GM19193 (cell line): Measurements from ENCODE around the gene LTO1.
A peak's percentile ranks its signal among the peaks of the same experiment; 100 is the strongest.

Experiments used
- POLR2A ChIP-seq: IDR thresholded peaks from 4 replicates; pipeline ENCODE4 v1.6.1; 2011; ENCODE audit not compliant: insufficient read depth, insufficient read length; ENCODE audit errors: extremely low read depth

Gene LTO1

GRCh38 chr11:69640995-69641581, 34.1 kb downstream of the LTO1 start, which contains the start of gene CCND1:
Gene CCND1 (plus strand): TSS chr11:69641156. CDS start chr11:69641314, 158 bp downstream.
- peak; percentile 50 for TF ChIP-seq POLR2A

GRCh38 chr11:69640260-69640994, 34.7 kb downstream of the LTO1 start:
- TF ChIP-seq POLR2A, result no peak

- no peak for TF ChIP-seq POLR2A
Observed at GRCh38 chr11:69639831-69640230, 35.3 kb downstream of the LTO1 start.

- no peak for TF ChIP-seq POLR2A
Observed at GRCh38 chr11:69638941-69639681, 36.0 kb downstream of the LTO1 start.

GRCh38 chr11:69637941-69638871, 36.9 kb downstream of the LTO1 start:
- no peak for TF ChIP-seq POLR2A

GRCh38 chr11:69637198-69637940, 37.8 kb downstream of the LTO1 start:
- TF ChIP-seq POLR2A, result no peak

GRCh38 chr11:69636512-69637197, 38.5 kb downstream of the LTO1 start:
- no peak for TF ChIP-seq POLR2A

- no peak for TF ChIP-seq POLR2A
Observed at GRCh38 chr11:69635804-69636511, 39.2 kb downstream of the LTO1 start.

- no peak for TF ChIP-seq POLR2A
Observed at GRCh38 chr11:69635195-69635594, 40.0 kb downstream of the LTO1 start.

GRCh38 chr11:69634590-69634989, 40.6 kb downstream of the LTO1 start:
- TF ChIP-seq POLR2A, result no peak

- TF ChIP-seq POLR2A, result no peak
Observed at GRCh38 chr11:69634069-69634468, 41.1 kb downstream of the LTO1 start.

GRCh38 chr11:69632900-69633299, 42.3 kb downstream of the LTO1 start:
- TF ChIP-seq POLR2A, result no peak

GRCh38 chr11:69630424-69630823, 44.7 kb downstream of the LTO1 start:
- TF ChIP-seq POLR2A, result no peak

GRCh38 chr11:69630017-69630416, 45.1 kb downstream of the LTO1 start:
- TF ChIP-seq POLR2A, result no peak

GRCh38 chr11:69627551-69627950, 47.6 kb downstream of the LTO1 start:
- no peak for TF ChIP-seq POLR2A
